GM18867 (cell line): Measurements from ENCODE around the gene PTGFRN.

ENCODE experiments used
- ATAC-seq: cut with Tn5 transposase; IDR thresholded peaks from one replicate; pipeline ENCODE4 v1.9.1; 2021; ENCODE audit warnings: mild to moderate bottlenecking, moderate library complexity; ENCODE audit not compliant: unreplicated experiment

PTGFRN gene

GRCh38 chr1:117029685-117030084 is 120.0 kb downstream of the PTGFRN start:
- ATAC-seq: no peak

GRCh38 chr1:117030271-117030877 is 120.7 kb downstream of the PTGFRN start:
- ATAC-seq: no peak

- no peak for ATAC-seq
These were observed 122.5 kb downstream of the PTGFRN start for GRCh38 chr1:117032266-117032665.

- no peak for ATAC-seq
These were observed 123.2 kb downstream of the PTGFRN start for GRCh38 chr1:117032681-117033539.

DNA sequence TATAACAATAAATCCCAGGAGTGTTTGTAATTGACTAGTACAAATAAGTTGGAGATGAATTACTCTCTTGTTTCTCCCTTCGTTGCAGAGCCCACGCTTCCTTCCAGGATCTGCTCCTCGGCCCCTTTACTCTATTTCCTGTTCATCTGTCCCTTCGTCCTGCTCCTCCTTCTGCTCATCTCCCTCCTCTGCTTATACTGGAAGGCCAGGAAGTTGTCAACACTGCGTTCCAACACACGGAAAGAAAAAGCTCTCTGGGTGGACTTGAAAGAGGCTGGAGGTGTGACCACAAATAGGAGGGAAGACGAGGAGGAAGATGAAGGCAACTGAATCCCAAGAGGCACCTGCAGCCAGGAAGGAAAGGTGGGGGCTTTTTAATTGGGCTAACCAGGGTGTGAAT is 124.1 kb downstream of the PTGFRN start:
- ATAC-seq: no peak

- ATAC-seq: no peak
These were observed 125.1 kb downstream of the PTGFRN start for GRCh38 chr1:117034791-117035290.

- no peak for ATAC-seq
These were observed 126.3 kb downstream of the PTGFRN start for GRCh38 chr1:117036018-117036461.

- ATAC-seq: no peak
These were observed 128.1 kb downstream of the PTGFRN start for GRCh38 chr1:117037802-117038201.

GRCh38 chr1:117038236-117038635 is 128.5 kb downstream of the PTGFRN start:
- no peak for ATAC-seq
